Suprapubic skin (tissue), 4 donors: Measurements from ENCODE around the gene POFUT1. TPM values are rescaled to one million over a fixed set of nuclear protein-coding genes. Genes with fewer than 3 reads are reported as not detected.

ENCODE experiments used
- DNase-seq, 2 donors: peaks; one replicate each; pipeline ENCODE4 v3.0.0-alpha.2; 2019; ENCODE audit warnings: low spot score in 2 of 2
- H3K27ac ChIP-seq: fragments of 200-600 bp; sonication (generic); one replicate; pipeline ENCODE4 v1.5.1; 2019
- H3K27me3 ChIP-seq: fragments of 200-600 bp; sonication (generic); one replicate; pipeline ENCODE4 v1.5.1; 2019
- H3K36me3 ChIP-seq: fragments of 200-600 bp; sonication (generic); one replicate; pipeline ENCODE4 v1.5.1; 2019
- H3K4me1 ChIP-seq: fragments of 200-600 bp; sonication (generic); one replicate; pipeline ENCODE4 v1.5.1; 2019
- H3K4me3 ChIP-seq: fragments of 200-600 bp; sonication (generic); one replicate; pipeline ENCODE4 v1.5.1; 2019; ENCODE audit warnings: mild to moderate bottlenecking
- H3K9me3 ChIP-seq: fragments of 200-600 bp; sonication (generic); one replicate; pipeline ENCODE4 v1.5.1; 2019
- CTCF ChIP-seq, 2 donors: fragments of 200-600 bp in 1 of 2; fragments of 450-650 bp in 1 of 2; sonication (generic) in 1 of 2; IDR thresholded peaks; one replicate each; pipeline ENCODE4 v1.5.1; 2016 to 2019; ENCODE audit warnings: antibody characterized with exemption in 2 of 2, mild to moderate bottlenecking in 1 of 2, moderate library complexity in 1 of 2
- EP300 ChIP-seq: sonication (generic); formaldehyde crosslinking; IDR thresholded peaks from one replicate; pipeline ENCODE4 v1.6.1; 2017; ENCODE audit warnings: antibody characterized with exemption
- POLR2A ChIP-seq, 2 donors: fragments of 450-650 bp; IDR thresholded peaks; one replicate each; pipeline ENCODE4 v1.6.1; 2017; ENCODE audit warnings: antibody characterized with exemption in 2 of 2, mild to moderate bottlenecking in 2 of 2, moderate library complexity in 2 of 2
- POLR2AphosphoS5 ChIP-seq, 3 donors: sonication (generic); formaldehyde crosslinking; IDR thresholded peaks; one replicate each; pipeline ENCODE4 v1.6.1; 2017; ENCODE audit warnings: antibody characterized with exemption in 3 of 3
- WGBS: methylation state at CpG from one replicate; pipeline ENCODE4 v1.1.5; 2018; 5-methylcytosine and 5-hydroxymethylcytosine counted together
- total RNA-seq, 4 donors: library from RNA; depleted of rRNA; stranded (reverse); fragments of >200 nt; gene quantifications; one replicate each; pipeline ENCODE4 v1.1.0, GENCODE V29; 2016

POFUT1 gene
- total RNA-seq, 4 donors from 2014 or later = 19.0 to 36.4 (median 24.1) TPM

- H3K4me1 ChIP-seq = no peaks in the 10 kb centered on the region
- no peaks in the 10 kb centered on the region for H3K9me3 ChIP-seq
- H3K36me3 ChIP-seq = peaks cover 67% of the 10 kb centered on the region
- TF ChIP-seq CTCF (IDR thresholded peaks at IDR 0.05) = no peak
- no peak for TF ChIP-seq POLR2A (IDR thresholded peaks at IDR 0.05)
- TF ChIP-seq EP300 = no peak
- no peak for TF ChIP-seq POLR2AphosphoS5 (IDR thresholded peaks at IDR 0.05)
- 55% methylated on average over 1 of the region's 1 CpG for WGBS
- no peak for DNase-seq
- no peaks in the 10 kb centered on the region for H3K27me3 ChIP-seq
- no peak overlapping the region for H3K4me3 ChIP-seq
- H3K27ac ChIP-seq = no peak overlapping the region
These were observed 18.7 kb downstream of the POFUT1 start for GRCh38 chr20:32226391-32226790.

- 80% methylated on average over 7 of the region's 7 CpGs for WGBS
- H3K4me3 ChIP-seq = no peak overlapping the region
- no peak for DNase-seq
- TF ChIP-seq EP300 = no peak
- no peak for TF ChIP-seq CTCF (IDR thresholded peaks at IDR 0.05)
- TF ChIP-seq POLR2A (IDR thresholded peaks at IDR 0.05) = no peak
- no peak for TF ChIP-seq POLR2AphosphoS5 (IDR thresholded peaks at IDR 0.05)
- peaks cover 69% of the 10 kb centered on the region for H3K36me3 ChIP-seq
- H3K9me3 ChIP-seq = no peaks in the 10 kb centered on the region
- H3K27me3 ChIP-seq = no peaks in the 10 kb centered on the region
- H3K4me1 ChIP-seq = no peaks in the 10 kb centered on the region
- no peak overlapping the region for H3K27ac ChIP-seq
These were observed 19.6 kb downstream of the POFUT1 start for GRCh38 chr20:32227306-32227705.

GRCh38 chr20:32227744-32228688 lies 20.3 kb downstream of the POFUT1 start:
- no peak overlapping the region for H3K27ac ChIP-seq
- peaks cover 69% of the 10 kb centered on the region for H3K36me3 ChIP-seq
- TF ChIP-seq CTCF (IDR thresholded peaks at IDR 0.05) (no peak), POLR2AphosphoS5 (IDR thresholded peaks at IDR 0.05) (no peak), POLR2A (IDR thresholded peaks at IDR 0.05) (no peak), EP300 (no peak)
- H3K4me3 ChIP-seq = no peak overlapping the region
- 83% methylated on average over 21 of the region's 22 CpGs for WGBS
- no peak for DNase-seq
- H3K27me3 ChIP-seq = no peaks in the 10 kb centered on the region
- H3K4me1 ChIP-seq = no peaks in the 10 kb centered on the region
- H3K9me3 ChIP-seq = no peaks in the 10 kb centered on the region

- WGBS = 97% methylated on average over 5 of the region's 5 CpGs
- Histone ChIP-seq H3K4me3 (no peak overlapping the region), H3K27ac (no peak overlapping the region), H3K9me3 (no peaks in the 10 kb centered on the region), H3K36me3 (peaks cover 69% of the 10 kb centered on the region), H3K4me1 (no peaks in the 10 kb centered on the region), H3K27me3 (no peaks in the 10 kb centered on the region)
- TF ChIP-seq EP300 (no peak), CTCF (IDR thresholded peaks at IDR 0.05) (no peak), POLR2A (IDR thresholded peaks at IDR 0.05) (no peak), POLR2AphosphoS5 (IDR thresholded peaks at IDR 0.05) (no peak)
- DNase-seq = no peak
These were observed 21.6 kb downstream of the POFUT1 start for GRCh38 chr20:32229251-32229747.

- Histone ChIP-seq H3K9me3 (no peaks in the 10 kb centered on the region), H3K4me1 (no peaks in the 10 kb centered on the region), H3K27me3 (no peaks in the 10 kb centered on the region), H3K4me3 (no peak overlapping the region), H3K36me3 (peaks cover 81% of the 10 kb centered on the region), H3K27ac (no peak overlapping the region)
- DNase-seq = no peak
- 94% methylated on average over 13 of the region's 13 CpGs for WGBS
- TF ChIP-seq POLR2A (IDR thresholded peaks at IDR 0.05) (no peak), POLR2AphosphoS5 (IDR thresholded peaks at IDR 0.05) (no peak), EP300 (no peak), CTCF (IDR thresholded peaks at IDR 0.05) (no peak)
These were observed 23.0 kb downstream of the POFUT1 start for GRCh38 chr20:32230707-32231106.
